Measurements from ENCODE around the gene ANKRD27. TPM values are rescaled to one million over a fixed set of nuclear protein-coding genes. Genes with fewer than 3 reads are reported as not detected.
"Not testable (repeated sequence)": the region's sequence is repeated elsewhere in the genome, so short reads cannot be mapped to it uniquely, and the experiment has no call there.

ANKRD27 gene
- 23.4 TPM for total RNA-seq
- long read RNA-seq, full-length matches to known transcripts: 15 of 38 reads
- long read RNA-seq, partial matches to known transcripts: 11 of 38 reads
- long read RNA-seq, other reads (novel, unspliced or antisense): 12 of 38 reads

DNA sequence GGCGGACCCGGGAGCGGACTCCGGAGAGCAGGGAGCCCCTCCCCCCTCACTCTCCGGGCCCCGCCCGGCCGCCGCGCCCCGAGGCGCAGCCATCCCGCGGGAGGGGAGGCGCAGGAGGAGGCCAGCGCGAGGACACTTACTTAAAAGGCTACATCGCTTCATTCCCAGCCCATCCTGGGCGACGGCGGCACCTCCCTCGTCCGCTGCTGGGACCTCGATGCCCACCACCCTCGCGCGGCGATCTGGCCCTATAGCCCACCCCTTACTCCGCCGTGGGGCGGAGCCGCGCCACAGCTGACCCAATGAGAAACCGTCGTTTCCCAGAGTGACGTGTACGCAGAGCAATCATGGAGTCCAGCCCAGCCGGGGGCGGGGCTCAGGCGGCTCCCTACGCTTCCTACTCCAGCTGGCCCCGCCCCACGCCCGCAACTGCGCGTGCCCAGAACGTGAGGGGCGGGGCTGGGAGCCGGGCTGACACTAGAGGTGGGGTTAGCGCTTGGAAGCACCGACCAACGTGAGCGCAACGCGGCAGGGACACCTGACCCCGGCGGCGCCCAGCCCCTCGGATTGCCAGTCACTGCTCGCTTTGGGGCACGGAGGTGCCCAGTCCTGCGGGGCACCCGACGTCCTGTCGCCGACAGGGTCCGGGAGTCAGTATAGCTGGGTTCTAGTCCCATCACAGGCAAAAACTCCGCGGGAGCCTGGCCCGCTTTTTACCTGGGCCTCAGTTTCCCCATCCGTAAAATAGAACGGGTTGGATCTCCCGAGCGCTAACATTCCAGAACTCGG, at the start of gene ANKRD27:
Gene ANKRD27, minus strand, starts transcription at position 250 of the 789 bp plus-strand sequence. CDS start 16,165 bp downstream, outside the sequence.
- DNase-seq: peak; percentile 100
- intact Hi-C loops (cut with micrococcal nuclease): no loop called here
- ATAC-seq: peak; percentile 93

DNA sequence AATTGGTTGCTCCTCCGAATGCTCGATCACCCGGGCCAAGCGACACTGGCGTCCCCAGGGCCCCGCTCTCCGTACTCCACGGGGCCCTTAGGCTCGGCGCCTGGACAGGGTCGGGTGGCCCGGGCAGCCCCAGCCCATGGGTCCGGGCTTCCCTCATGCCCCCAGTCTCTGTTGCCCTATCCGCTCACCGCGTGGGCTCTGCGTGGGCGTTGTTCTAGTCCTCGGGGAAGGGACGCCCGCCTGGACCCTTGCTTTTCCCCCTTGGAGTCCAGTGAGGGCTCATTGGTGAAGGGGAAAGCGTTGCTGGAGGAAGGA, 45.9 kb upstream of the ANKRD27 start:
- intact Hi-C loops (cut with micrococcal nuclease): no loop called here
- ATAC-seq: no peak
- no peak for DNase-seq

DNA sequence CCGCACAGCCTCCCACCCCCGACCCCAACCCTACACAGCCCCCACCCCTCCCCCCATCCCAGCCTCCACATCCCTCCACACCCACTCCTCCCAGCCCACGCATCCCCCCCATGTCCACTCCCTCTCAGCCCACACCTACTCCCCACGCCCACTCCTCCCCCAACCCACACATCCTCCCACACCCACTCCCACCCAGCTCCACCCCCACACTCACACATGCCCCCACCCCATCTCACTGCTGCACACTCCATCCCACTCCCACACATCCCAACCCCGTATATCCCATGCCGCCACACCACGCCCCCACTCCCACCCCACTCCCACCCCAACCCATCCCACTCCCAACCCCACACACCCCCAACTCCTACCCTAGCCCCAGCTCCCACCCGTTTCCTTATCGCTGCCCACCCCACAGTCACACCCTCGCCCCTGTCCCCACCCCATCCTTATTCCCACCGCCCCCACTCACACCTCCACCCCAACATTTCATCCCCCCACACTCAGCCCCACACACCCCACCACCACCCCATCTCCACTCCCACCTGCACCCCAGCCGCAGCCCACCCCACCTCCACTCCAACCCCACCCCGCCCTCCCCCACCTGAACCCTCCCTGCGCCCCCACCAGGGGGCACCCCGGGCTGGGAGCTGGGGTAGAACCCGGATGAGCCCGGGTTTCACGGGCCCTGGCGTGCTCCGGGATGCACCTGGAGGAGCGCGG, 45.4 kb upstream of the ANKRD27 start:
- DNase-seq: no peak
- intact Hi-C loops (cut with micrococcal nuclease): no loop called here
- no peak for ATAC-seq

DNA sequence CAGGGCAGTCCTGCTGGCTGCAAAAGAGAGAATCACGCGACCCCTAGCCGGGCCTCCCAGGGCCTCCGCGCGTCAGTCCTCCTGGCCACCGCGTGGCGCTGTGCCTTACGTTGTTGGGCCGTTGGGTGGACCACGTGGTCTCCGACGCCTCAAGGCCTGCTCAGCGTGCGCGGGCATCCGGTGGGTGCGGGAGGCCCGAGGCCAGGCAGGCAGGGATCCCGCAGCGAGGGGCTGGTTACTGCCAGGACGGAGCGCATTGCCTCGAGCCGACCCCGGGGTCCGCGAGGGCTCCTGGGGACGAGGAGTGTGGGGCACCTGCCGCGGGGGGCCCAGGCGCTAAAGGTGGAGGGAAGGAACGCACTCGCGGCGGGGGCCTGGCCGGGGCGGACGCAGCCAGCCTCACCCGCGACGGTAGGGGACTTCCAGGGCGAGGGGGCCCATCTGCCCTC, 44.7 kb upstream of the ANKRD27 start, which contains the start of gene TDRD12:
Gene TDRD12, plus strand, starts transcription at position 157 of the 449 bp plus-strand sequence. CDS start 306 bp downstream, outside the sequence.
- DNase-seq (no peak), ATAC-seq (no peak)
- intact Hi-C loops (cut with micrococcal nuclease): no loop called here

DNA sequence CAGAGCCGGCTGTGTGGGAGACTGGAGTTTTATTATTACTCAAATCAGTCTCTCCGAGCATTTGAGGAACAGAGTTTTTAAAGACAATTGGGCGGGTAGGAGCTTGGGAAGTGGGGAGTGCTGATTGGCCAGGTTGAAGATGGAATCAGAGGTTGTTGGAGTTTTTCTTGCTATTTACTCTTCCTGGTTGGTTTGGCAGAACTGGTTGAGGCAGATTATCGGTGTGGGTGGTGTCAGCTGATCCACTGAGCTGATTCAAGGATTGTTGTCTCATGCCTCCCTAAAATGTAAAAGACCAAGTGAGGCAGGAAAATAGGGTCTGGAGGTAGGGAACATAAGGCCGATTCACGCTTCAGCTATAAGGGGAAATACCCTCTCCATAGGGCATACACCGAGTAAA, 43.3 kb upstream of the ANKRD27 start:
- intact Hi-C loops (cut with micrococcal nuclease): no loop called here
- DNase-seq (no peak), ATAC-seq (no peak)

DNA sequence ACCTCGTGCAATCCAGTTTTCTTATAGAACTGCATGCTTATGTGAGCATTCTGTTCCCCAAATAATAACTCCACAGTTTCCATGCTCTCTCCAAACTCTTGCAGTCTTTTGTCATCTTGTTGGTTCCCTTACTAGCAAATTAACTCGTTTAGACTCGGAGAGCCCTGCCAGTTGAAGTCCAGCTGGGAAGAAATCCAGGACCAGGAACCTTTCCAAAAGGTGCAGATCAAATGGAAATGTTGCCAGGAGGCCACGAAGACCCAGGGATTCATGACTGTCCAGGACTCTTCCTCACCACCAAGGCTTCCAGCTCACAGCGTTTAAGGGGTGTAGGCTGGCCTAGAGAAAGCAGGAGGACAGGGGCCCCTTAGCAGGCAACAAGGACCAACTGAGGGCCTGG, 42.5 kb upstream of the ANKRD27 start:
- peak; percentile 33 for ATAC-seq
- intact Hi-C loops (cut with micrococcal nuclease): no loop called here
- no peak for DNase-seq

DNA sequence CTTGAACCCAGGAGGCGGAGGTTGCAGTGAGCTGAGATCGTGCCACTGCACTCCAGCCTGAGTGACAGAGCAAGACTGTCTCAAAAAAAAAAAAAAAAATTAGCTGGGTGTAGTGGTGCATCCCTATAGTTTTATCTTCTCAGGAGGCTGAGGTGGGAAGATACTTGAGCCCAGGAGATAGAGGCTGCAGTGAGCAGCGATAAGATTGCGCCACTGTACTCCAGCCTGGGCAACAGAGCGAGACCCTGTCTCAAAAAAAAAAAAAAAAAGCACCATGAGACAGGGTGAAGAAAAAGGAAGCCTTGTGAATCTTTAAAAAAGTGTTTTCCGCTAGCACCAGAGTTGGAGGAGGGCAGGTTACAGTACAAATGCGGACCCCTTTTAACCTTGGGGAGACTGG, 41.2 kb upstream of the ANKRD27 start:
- intact Hi-C loops (cut with micrococcal nuclease); DNase-seq; ATAC-seq: not testable (repeated sequence)

DNA sequence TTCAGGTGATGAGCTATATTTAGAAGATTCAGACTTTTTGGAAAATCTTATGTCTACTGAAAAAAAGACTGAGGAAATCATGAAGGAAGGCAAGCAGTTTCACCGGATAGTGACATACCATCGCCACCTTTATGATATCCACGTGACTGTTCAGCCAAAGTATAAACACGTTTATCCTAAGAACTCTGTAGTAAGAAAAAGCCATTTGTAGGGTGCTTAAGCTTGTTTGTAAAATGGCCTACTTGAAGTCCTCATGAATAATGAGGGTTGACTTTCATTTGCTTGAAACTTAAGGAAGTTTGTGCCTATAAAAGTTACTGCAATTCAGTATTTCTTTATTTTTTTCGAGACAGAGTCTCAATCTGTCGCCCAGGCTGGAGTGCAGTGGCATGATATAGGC, 36.8 kb upstream of the ANKRD27 start:
- no peak for DNase-seq

DNA sequence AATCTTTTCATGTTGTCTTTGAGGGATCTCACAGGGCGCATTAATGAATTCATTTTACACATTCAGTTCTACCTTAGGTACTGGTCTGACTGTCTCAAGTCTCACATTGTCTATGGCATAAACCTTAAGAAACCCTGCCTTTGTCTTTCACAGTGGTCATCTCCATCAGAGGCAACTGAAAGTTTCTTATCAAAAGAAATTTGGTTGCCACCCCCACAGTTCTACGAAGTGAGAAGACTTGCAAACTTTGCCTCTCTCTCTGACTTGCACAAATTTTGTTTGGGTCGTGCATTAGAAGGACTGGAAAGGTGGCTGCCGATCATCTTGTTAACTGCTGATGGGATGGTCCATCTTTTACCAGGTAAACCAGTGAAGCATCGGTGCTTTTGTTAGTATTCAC, 34.1 kb upstream of the ANKRD27 start:
- no peak for ATAC-seq
- intact Hi-C loops (cut with micrococcal nuclease): no loop called here
- no peak for DNase-seq

More for the DNA sequence above, 36.8 kb upstream of the ANKRD27 start:
- no peak for ATAC-seq
- intact Hi-C loops (cut with micrococcal nuclease): no loop called here

DNA sequence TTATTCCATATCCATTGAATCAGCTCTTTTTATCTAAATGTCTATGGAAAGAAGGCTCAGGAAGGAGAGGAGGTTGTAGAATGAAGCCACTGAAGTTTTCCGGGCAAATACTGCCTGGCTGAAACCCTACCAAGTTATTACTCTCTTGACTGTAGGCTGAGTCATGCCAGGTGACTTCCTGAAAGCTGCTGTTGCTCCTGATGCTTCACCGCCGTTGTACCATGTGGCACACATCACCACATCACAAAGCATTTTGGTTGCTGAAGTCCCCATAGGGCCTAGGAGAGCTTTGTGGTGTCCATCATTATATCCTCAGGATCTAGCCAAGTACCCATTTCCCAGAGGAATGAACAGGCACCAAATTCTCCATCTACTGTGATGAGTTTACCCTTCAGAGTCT, 33.5 kb upstream of the ANKRD27 start:
- intact Hi-C loops (cut with micrococcal nuclease): no loop called here
- no peak for ATAC-seq
- DNase-seq: no peak

DNA sequence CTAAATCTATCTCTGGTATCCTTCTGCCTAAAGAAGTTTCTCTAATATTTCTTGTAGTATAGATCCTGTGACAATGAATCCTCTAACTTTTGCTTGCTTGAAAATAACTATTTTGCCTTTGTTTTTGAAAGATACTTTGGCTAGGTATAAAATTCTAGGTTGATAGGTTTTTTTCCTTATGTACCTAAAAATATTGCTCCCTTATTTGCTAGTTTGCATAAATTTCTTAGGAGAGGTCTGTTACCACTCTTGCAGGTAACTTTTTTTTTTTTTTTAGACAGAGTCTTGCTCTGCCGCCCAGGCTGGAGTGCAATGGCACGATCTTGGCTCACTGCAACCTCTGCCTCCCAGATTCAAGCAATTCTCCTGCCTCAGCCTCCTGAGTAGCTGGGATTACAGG, 29.0 kb upstream of the ANKRD27 start:
- intact Hi-C loops (cut with micrococcal nuclease); ATAC-seq; DNase-seq: not testable (repeated sequence)

DNA sequence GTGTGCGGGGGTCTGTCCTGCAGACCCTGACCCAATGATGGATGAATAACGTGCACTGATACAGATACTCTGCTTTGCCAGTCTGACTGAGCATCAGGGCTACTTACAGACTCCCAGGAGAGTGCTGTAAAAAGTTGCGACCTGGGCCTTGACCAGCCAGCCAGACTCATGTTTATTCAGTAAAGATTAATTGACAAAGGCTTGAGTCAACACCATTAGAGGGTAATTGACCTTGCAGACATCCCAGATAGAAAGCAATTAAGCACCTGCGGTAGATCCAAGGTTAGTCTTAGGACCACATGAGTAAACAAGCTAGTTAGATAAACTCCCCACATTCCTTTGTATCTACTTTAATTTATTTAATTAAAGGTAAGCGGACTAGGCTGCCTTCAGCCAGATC, 27.0 kb upstream of the ANKRD27 start:
- no peak for ATAC-seq
- no peak for DNase-seq
- intact Hi-C loops (cut with micrococcal nuclease): no loop called here

DNA sequence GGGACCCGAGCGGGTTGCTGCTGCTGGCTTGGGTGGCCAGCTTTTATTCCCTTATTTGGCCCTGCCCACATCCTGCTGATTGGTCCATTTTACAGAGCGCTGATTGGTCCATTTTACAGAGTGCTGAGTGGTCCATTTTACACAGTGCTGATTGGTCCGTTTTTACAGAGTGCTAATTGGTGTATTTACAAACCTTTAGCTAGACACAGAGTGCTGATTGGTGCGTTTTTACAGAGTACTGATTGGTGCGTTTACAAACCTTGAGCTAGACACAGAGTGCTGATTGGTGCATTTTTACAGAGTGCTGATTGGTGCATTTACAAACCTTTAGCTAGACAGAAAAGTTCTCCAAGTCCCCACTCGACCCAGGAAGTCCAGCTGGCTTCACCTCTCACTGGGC, 25.1 kb upstream of the ANKRD27 start:
- DNase-seq; ATAC-seq; intact Hi-C loops (cut with micrococcal nuclease): not testable (repeated sequence)

DNA sequence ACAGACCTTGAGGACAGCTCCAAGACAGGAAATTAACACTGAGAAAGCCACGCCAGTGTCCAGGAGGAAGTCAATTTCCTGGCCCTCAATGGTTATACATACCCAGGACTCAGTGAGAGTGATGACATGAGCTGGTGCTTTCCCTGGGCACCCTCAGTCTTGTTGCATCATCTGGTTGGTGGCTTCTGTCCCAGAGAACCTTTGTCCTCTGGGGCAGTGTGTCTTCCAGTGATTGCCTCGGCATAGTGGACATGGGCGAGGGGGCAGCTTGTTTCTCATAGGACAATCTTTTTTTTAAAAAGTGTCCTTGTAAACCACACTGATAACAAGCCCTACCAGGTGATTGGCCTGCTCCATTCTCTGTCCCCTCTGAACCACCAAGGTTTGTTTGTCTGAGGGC, 21.8 kb upstream of the ANKRD27 start:
- ATAC-seq; DNase-seq; intact Hi-C loops (cut with micrococcal nuclease): not testable (repeated sequence)

DNA sequence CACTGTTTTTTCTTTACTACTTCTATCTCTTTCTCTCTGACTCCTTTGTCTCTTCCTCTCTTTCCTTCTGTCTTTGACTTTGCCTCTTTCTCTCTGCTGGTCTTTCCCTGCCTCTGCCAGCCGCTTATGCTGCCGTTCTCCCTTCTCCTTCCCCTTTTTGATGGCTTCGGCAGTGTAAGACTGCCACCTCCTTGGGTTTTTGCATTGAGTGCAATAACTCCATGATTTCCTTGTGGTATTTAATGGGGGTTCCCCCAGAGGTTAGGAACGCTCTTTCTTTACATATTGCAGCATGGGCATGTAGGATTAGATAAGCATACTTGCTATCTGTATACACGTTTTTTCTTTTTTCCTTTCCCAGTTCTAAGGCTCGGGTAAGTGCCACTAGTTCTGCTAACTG, 20.5 kb upstream of the ANKRD27 start:
- intact Hi-C loops (cut with micrococcal nuclease); ATAC-seq; DNase-seq: not testable (repeated sequence)

DNA sequence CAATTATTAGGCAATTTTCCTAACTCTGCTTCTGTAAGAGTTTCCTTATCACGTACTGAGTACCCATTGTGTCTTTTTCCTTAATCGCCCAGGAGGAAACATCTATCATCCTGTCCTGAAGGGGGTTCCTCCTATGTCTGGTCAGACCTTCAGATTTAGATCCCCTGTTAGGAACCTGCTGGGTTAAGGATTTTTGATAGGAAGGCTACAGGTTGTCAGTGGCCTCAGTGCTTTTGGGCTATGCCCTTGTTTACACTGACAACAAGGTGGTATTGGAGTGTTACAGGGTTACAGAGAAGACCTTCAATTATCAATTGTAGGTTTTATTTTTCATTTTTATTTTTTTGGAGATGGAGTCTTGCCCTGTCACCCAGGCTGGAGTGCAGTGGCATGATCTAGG, 19.9 kb upstream of the ANKRD27 start:
- ATAC-seq; DNase-seq; intact Hi-C loops (cut with micrococcal nuclease): not testable (repeated sequence)

DNA sequence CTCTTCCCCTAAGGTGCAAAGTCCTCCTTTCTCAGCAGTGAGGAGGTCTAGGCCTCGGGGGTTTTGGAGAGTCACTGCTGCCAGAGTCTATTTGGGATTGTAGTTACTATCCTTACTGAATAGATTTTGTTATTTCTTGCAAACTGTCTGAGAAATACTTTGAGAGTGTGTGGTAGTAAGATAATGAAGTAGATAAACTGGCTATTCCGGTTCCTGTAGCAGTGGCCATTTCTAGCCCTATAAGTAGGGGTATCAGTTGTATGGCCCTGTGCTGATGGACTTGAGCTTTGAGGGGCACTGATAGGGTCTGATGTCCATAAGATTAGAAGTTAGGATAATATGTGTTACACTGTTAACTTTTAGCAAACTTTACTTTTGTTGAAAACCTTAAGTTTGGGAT, 19.3 kb upstream of the ANKRD27 start:
- ATAC-seq; intact Hi-C loops (cut with micrococcal nuclease): not testable (repeated sequence)

DNA sequence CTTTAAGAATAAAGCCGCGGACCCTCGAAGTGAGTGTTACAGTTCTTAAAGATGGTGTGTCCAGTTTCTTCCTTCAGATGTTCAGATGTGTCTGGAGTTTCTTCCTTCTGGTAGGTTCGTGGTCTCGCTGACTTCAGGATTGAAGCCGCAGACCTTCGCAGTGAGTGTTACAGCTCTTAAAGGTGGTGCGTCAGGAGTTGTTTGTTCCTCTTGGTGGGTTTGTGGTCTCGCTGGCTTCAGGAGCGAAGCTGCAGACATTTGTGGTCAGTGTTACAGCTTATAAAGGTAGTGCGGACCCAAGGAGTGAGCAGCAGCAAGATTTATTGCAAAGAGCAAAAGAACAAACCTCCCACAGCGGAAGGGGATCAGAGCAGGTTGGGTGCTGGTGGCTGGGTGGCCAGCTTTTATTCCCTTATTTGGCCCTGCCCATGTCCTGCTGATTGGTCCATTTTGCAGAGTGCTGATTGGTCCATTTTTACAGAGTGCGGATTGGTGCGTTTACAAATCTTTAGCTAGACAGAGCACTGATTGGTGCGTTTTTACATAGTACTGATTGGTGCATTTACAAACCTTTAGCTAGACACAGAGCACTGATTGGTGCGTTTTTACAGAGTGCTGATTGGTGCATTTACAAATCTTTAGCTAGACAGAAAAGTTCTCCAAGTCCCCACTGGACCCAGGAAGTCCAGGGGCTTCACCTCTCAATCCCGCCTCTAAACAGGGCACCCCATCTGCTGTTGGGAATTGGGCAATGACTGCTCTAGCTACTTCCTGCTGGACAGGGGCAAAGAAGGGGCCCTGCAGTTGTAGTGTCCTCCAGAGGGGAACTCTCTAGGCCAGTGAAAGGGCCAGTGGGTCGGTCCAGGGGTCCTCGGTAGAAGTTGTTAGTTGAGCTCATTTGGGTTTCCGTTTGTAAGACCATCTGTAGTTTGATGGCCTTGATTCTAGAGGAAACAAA, 18.4 kb upstream of the ANKRD27 start:
- intact Hi-C loops (cut with micrococcal nuclease); ATAC-seq; DNase-seq: not testable (repeated sequence)

More for the DNA sequence above, 19.3 kb upstream of the ANKRD27 start:
- DNase-seq: not testable (repeated sequence)

DNA sequence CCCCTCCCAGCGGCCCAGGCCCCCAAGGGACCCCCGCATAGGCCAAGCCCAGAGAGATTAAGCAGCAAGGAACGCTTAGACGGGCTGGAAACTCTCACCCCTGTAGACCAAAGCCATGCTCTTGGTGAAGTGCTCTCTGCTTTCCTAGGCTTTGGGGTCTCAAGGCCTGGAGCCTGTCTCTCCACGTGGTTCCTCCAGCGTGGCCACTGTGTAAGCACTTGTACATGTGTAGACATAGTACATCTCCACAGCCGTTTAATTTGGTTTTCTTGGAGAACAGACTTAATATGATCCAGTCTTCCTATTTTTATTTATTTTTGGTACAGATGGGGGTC, 17.7 kb upstream of the ANKRD27 start:
- intact Hi-C loops (cut with micrococcal nuclease): no loop called here
- ATAC-seq: no peak
- DNase-seq: no peak

Data from left ventricle myocardium superior (tissue), 1 donor.